Coronary artery (tissue), 2 donors: Measurements from ENCODE around the gene HHAT.

Experiments
- DNase-seq: peaks from one replicate; pipeline ENCODE4 v3.0.0-alpha.2; 2017; ENCODE audit warnings: low spot score
- H3K27ac ChIP-seq, 2 donors: fragments of 200-600 bp; sonication (generic); one replicate each; pipeline ENCODE4 v1.5.1; 2016 to 2019
- H3K4me3 ChIP-seq: fragments of 200-600 bp; sonication (generic); 2 replicates; pipeline ENCODE4 v1.5.1; 2016; ENCODE audit warnings: mild to moderate bottlenecking, moderate library complexity
- CTCF ChIP-seq: fragments of 200-600 bp; sonication (generic); IDR thresholded peaks from one replicate; pipeline ENCODE4 v1.5.1; 2019; ENCODE audit warnings: antibody characterized with exemption

Gene HHAT

GRCh38 chr1:210641582-210641981 lies 312.9 kb downstream of the HHAT start:
- TF ChIP-seq CTCF = no peak
- Histone ChIP-seq H3K4me3 (no peak overlapping the region), H3K27ac (no peak overlapping the region)
- no peak for DNase-seq

- DNase-seq = no peak
- Histone ChIP-seq H3K27ac (no peak overlapping the region), H3K4me3 (no peak overlapping the region)
- no peak for TF ChIP-seq CTCF
These were observed 317.0 kb downstream of the HHAT start for GRCh38 chr1:210645582-210646257.

GRCh38 chr1:210646258-210646616 lies 317.5 kb downstream of the HHAT start:
- H3K4me3 ChIP-seq = no peak overlapping the region
- no peak overlapping the region for H3K27ac ChIP-seq
- DNase-seq = no peak
- TF ChIP-seq CTCF = no peak

GRCh38 chr1:210647406-210648333 lies 319.0 kb downstream of the HHAT start:
- no peak for DNase-seq
- TF ChIP-seq CTCF = no peak
- Histone ChIP-seq H3K27ac (no peak overlapping the region), H3K4me3 (no peak overlapping the region)

- no peak for DNase-seq
- no peak for TF ChIP-seq CTCF
- no peak overlapping the region for H3K4me3 ChIP-seq
- no peak overlapping the region for H3K27ac ChIP-seq
These were observed 320.0 kb downstream of the HHAT start for GRCh38 chr1:210648588-210649269.

- Histone ChIP-seq H3K27ac (no peak overlapping the region), H3K4me3 (no peak overlapping the region)
- no peak for DNase-seq
- TF ChIP-seq CTCF = no peak
These were observed 321.7 kb downstream of the HHAT start for GRCh38 chr1:210650403-210650802.
